IMR-90 (cell line): ENCODE results near the gene MEGF8. TPM values are rescaled to one million over a fixed set of nuclear protein-coding genes. Genes with fewer than 3 reads are reported as not detected.

Experiments
- ATAC-seq: fragments of 200-7000 bp; cut with Tn5 transposase; 2 replicates; pipeline ENCODE4 v1.9.1; 2020; ENCODE audit warnings: low read depth, mild to moderate bottlenecking, moderate library complexity
- BruUV-seq: library from RNA; stranded (reverse); fragments of 400-500 nt; replicated peaks from 2 replicates; lab custom pipeline; 2021; lab: Mats Ljungman, UMichigan
- CTCF ChIA-PET: fragments of 300-600 bp; formaldehyde crosslinking; extraction: SDS; loops from one replicate; lab custom pipeline; 2021; ENCODE audit warnings: antibody characterized with exemption; lab: Yijun Ruan, JAX
- POLR2A ChIA-PET: fragments of 300-600 bp; sonication (Branson Sonifier 250); formaldehyde crosslinking; loops from one replicate; lab custom pipeline; 2022; ENCODE audit warnings: antibody characterized with exemption; ENCODE audit not compliant: unreplicated experiment; lab: Charles Lee
- DNase-seq: peaks from one replicate; pipeline ENCODE4 v3.0.0; 2013
- H2AFZ ChIP-seq: replicated peaks from 2 replicates; pipeline ENCODE3; 2013; ENCODE audit warnings: low read length, mild to moderate bottlenecking; ENCODE audit not compliant: poor library complexity
- H2AK5ac ChIP-seq: 2 replicates; pipeline ENCODE4 v1.6.1; 2013; ENCODE audit warnings: low read depth, low read length, inconsistent platforms
- H2AK9ac ChIP-seq: replicated peaks from 2 replicates; pipeline ENCODE3; 2013; ENCODE audit warnings: mild to moderate bottlenecking, low read depth, low read length, moderate library complexity; ENCODE audit not compliant: poor library complexity
- H2BK120ac ChIP-seq: 2 replicates; pipeline ENCODE4 v1.6.1; 2013; ENCODE audit warnings: low read depth, low read length, inconsistent platforms
- H2BK15ac ChIP-seq: 3 replicates; pipeline ENCODE4 v1.6.1; 2013; ENCODE audit warnings: low read depth, low read length, inconsistent platforms
- H2BK20ac ChIP-seq: 2 replicates; pipeline ENCODE4 v1.6.1; 2013; ENCODE audit warnings: low read depth, mild to moderate bottlenecking, inconsistent platforms, low read length, moderate library complexity
- H2BK5ac ChIP-seq: 2 replicates; pipeline ENCODE4 v1.6.1; 2013; ENCODE audit warnings: mild to moderate bottlenecking, low read depth, low read length, inconsistent platforms; ENCODE audit not compliant: poor library complexity, severe bottlenecking
- H3K14ac ChIP-seq: replicated peaks from 2 replicates; pipeline ENCODE4 v1.6.1; 2013; ENCODE audit warnings: low read depth, low read length, inconsistent platforms
- H3K18ac ChIP-seq: 2 replicates; pipeline ENCODE4 v1.6.1; 2013; ENCODE audit warnings: low read depth, low read length, control low read depth
- H3K23ac ChIP-seq: 2 replicates; pipeline ENCODE4 v1.6.1; 2013; ENCODE audit warnings: low read depth, low read length, inconsistent platforms
- H3K27ac ChIP-seq: 2 replicates; pipeline ENCODE4 v1.5.1; 2013; ENCODE audit warnings: mild to moderate bottlenecking, control low read depth, low read length; ENCODE audit not compliant: insufficient read depth
- H3K27me3 ChIP-seq: 2 replicates; pipeline ENCODE4 v1.6.1; 2013; ENCODE audit warnings: low read length; ENCODE audit not compliant: control insufficient read depth, insufficient read depth
- H3K36me3 ChIP-seq: 2 replicates; pipeline ENCODE4 v1.6.1; 2013; ENCODE audit warnings: low read length, mixed read lengths; ENCODE audit not compliant: control insufficient read depth, insufficient read depth
- H3K4ac ChIP-seq: 2 replicates; pipeline ENCODE4 v1.6.1; 2013; ENCODE audit warnings: low read depth, low read length, inconsistent platforms
- H3K4me1 ChIP-seq: 2 replicates; pipeline ENCODE4 v1.6.1; 2013; ENCODE audit warnings: low read length, mixed read lengths; ENCODE audit not compliant: control insufficient read depth, insufficient read depth
- H3K4me2 ChIP-seq: 2 replicates; pipeline ENCODE4 v1.6.1; 2013; ENCODE audit warnings: low read depth, mild to moderate bottlenecking, control low read depth, low read length, moderate library complexity
- H3K4me3 ChIP-seq: 2 replicates; pipeline ENCODE4 v1.5.1; 2013; ENCODE audit warnings: low read depth, mild to moderate bottlenecking, control low read depth, low read length, moderate library complexity; ENCODE audit not compliant: insufficient read depth
- H3K56ac ChIP-seq: 2 replicates; pipeline ENCODE4 v1.6.1; 2013; ENCODE audit warnings: low read length, inconsistent platforms; ENCODE audit not compliant: insufficient read depth; ENCODE audit errors: extremely low read depth
- H3K79me1 ChIP-seq, 2 experiments: 2 replicates each; pipeline ENCODE4 v1.6.1; 2013; ENCODE audit warnings: low read length in 2 of 2, inconsistent platforms in 1 of 2, low read depth in 1 of 2
- H3K9ac ChIP-seq: 2 replicates; pipeline ENCODE4 v1.6.1; 2013; ENCODE audit warnings: low read depth, low read length, control low read depth
- H3K9me1 ChIP-seq: 2 replicates; pipeline ENCODE4 v1.6.1; 2013; ENCODE audit warnings: low read length, inconsistent platforms; ENCODE audit not compliant: insufficient read depth
- H3K9me3 ChIP-seq: 2 replicates; pipeline ENCODE4 v1.6.1; 2013; ENCODE audit warnings: low read length; ENCODE audit not compliant: control insufficient read depth, insufficient read depth
- H4K20me1 ChIP-seq: 2 replicates; pipeline ENCODE4 v1.6.1; 2013; ENCODE audit warnings: low read length, inconsistent platforms; ENCODE audit not compliant: insufficient read depth
- H4K5ac ChIP-seq: 2 replicates; pipeline ENCODE4 v1.6.1; 2013; ENCODE audit warnings: mild to moderate bottlenecking, low read depth, low read length, control low read depth
- H4K8ac ChIP-seq, 2 experiments: 2 replicates each; pipeline ENCODE4 v1.6.1; 2013; ENCODE audit warnings: low read depth in 2 of 2, low read length in 2 of 2, control low read depth in 1 of 2, inconsistent platforms in 1 of 2
- H4K91ac ChIP-seq: 2 replicates; pipeline ENCODE4 v1.6.1; 2013; ENCODE audit warnings: low read depth, low read length, inconsistent platforms; ENCODE audit not compliant: insufficient read depth
- BHLHE40 ChIP-seq: fragments of 150-350 bp; IDR thresholded peaks from 2 replicates; pipeline ENCODE4 v1.6.1; 2016; ENCODE audit warnings: mild to moderate bottlenecking, low read depth, low read length
- CHD1 ChIP-seq: IDR thresholded peaks from 2 replicates; pipeline ENCODE4 v1.6.1; 2012; ENCODE audit warnings: low read depth, low read length, improper control_type of control experiment
- CTCF ChIP-seq: conservative IDR thresholded peaks from 2 replicates; pipeline ENCODE4 v1.5.1; 2012; ENCODE audit warnings: mild to moderate bottlenecking, low read depth, low read length, improper control_type of control experiment
- FOS ChIP-seq: fragments of 150-350 bp; IDR thresholded peaks from 2 replicates; pipeline ENCODE4 v1.6.1; 2016; ENCODE audit warnings: low read depth, low read length
- MAFK ChIP-seq: IDR thresholded peaks from 2 replicates; pipeline ENCODE4 v1.6.1; 2012; ENCODE audit warnings: low read depth, low read length, improper control_type of control experiment
- NFE2L2 ChIP-seq: fragments of 150-350 bp; IDR thresholded peaks from 2 replicates; pipeline ENCODE4 v1.6.1; 2016; ENCODE audit warnings: low read depth, mild to moderate bottlenecking, low read length
- POLR2A ChIP-seq: IDR thresholded peaks from 2 replicates; pipeline ENCODE4 v1.6.1; 2012; ENCODE audit warnings: mild to moderate bottlenecking, low read depth, low read length
- RAD21 ChIP-seq: IDR thresholded peaks from 2 replicates; pipeline ENCODE4 v1.6.1; 2012; ENCODE audit warnings: low read length, improper control_type of control experiment
- RCOR1 ChIP-seq: IDR thresholded peaks from 2 replicates; pipeline ENCODE4 v1.6.1; 2012; ENCODE audit warnings: mild to moderate bottlenecking, low read length, improper control_type of control experiment; ENCODE audit not compliant: insufficient replicate concordance
- USF2 ChIP-seq: fragments of 150-350 bp; IDR thresholded peaks from 2 replicates; pipeline ENCODE4 v1.6.1; 2017; ENCODE audit warnings: mild to moderate bottlenecking, antibody characterized with exemption, low read length, low read depth
- WGBS, 2 experiments: methylation state at CpG; one replicate each; pipeline versions ENCODE4 v1.1.5 to v1.1.7; 2013; ENCODE audit warnings: missing lambda C conversion rate in 2 of 2; ENCODE audit not compliant: insufficient read length in 1 of 2; ENCODE audit errors: extremely low coverage in 2 of 2; 5-methylcytosine and 5-hydroxymethylcytosine counted together
- dilution Hi-C: fragments of 300-500 bp; cut with HindIII; formaldehyde crosslinking; loops from one replicate; pipeline ENCODE4 v1.14.3; 2018; ENCODE audit warnings: low sequenced_read_pairs; ENCODE audit not compliant: unreplicated experiment
- in situ Hi-C: fragments of 300-500 bp; cut with MboI; formaldehyde crosslinking; loops from 3 replicates; pipeline ENCODE4 v1.14.3; 2019; ENCODE audit warnings: low sequenced_read_pairs, inconsistent platforms, mixed read lengths
- intact Hi-C: fragments of 100-400 bp; cut with micrococcal nuclease; formaldehyde crosslinking; loops from 2 replicates; pipeline ENCODE4 v1.10.0; 2022
- polyA plus RNA-seq, 3 experiments: library from polyadenylated mRNA; depleted of rRNA; stranded (reverse); fragments of >200 nt; gene quantifications; 2 replicates each; pipeline ENCODE4 v1.2.3, GENCODE V29; 2012; ENCODE audit warnings: low replicate concordance in 1 of 3
- total RNA-seq: library from RNA; depleted of rRNA; stranded (reverse); fragments of >200 nt; gene quantifications from 2 replicates; pipeline ENCODE4 v1.2.3, GENCODE V29; 2012

MEGF8 gene
- total and polyA plus RNA-seq, 2 of the 4 experiments (the other 2 are of a cell fraction): 2.3 to 12.5 TPM

DNA sequence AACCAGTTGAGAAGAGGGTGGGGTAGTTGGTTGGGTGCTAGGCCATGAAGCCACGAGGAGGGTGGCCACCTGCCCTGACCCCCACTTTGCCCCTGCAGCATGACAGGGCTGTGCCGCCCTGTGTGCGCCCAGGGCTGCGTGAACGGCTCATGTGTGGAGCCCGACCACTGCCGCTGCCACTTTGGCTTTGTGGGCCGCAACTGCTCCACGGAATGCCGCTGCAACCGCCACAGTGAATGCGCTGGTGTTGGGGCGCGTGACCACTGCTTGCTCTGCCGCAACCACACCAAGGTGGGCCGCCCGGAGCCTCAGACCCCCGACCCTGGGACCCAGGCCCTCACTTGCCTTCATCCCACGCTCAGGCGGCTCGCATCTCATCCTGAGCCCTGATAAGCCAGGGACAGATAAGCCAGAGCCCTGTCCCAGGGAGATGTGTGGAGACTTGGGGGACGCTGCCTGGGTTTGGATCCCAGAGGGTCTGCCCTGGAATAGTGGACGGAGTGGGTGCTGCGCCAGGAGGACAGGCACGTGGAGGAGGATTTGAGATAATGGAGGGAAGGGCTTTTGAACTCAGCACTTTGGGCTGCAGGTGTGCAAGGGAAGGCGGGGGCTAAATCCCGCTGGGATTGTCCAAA, 44.1 kb downstream of the MEGF8 start:
- Histone ChIP-seq H3K14ac (no peak overlapping the region), H3K56ac (no peak overlapping the region), H2AK9ac (no peak overlapping the region), H3K18ac (no peak overlapping the region), H4K91ac (no peak overlapping the region), H3K23ac (no peak overlapping the region), H4K20me1 (peaks cover 3% of the 10 kb centered on the region; the same call in 1 of the 2 replicates), H2BK20ac (no peak overlapping the region), H3K9ac (no peak overlapping the region), H2BK120ac (no peak overlapping the region), H4K8ac (no peak overlapping the region), H3K79me1 (no peaks in the 10 kb centered on the region), H2AFZ (no peak overlapping the region), H3K4ac (no peak overlapping the region), H3K36me3 (peaks cover 12% of the 10 kb centered on the region; the same call in 1 of the 2 replicates), H4K5ac (no peak overlapping the region), H3K27me3 (no peaks in the 10 kb centered on the region), H3K4me3 (no peak overlapping the region), H2BK15ac (no peak overlapping the region), H2AK5ac (no peak overlapping the region), H3K9me3 (no peaks in the 10 kb centered on the region), H3K27ac (no peak overlapping the region), H3K4me2 (no peak overlapping the region), H3K9me1 (peaks cover 6% of the 10 kb centered on the region), H2BK5ac (no peak overlapping the region), H3K4me1 (peaks cover 2% of the 10 kb centered on the region; the same call in 1 of the 2 replicates)
- POLR2A ChIA-PET: no interaction called here
- in situ Hi-C loops: no loop called here
- TF ChIP-seq RCOR1: no peak
- TF ChIP-seq RAD21: no peak
- no peak for TF ChIP-seq NFE2L2
- TF ChIP-seq BHLHE40: no peak
- TF ChIP-seq CHD1: no peak
- no peak for TF ChIP-seq CTCF
- no peak for TF ChIP-seq FOS
- no peak for TF ChIP-seq MAFK
- TF ChIP-seq POLR2A: no peak
- TF ChIP-seq USF2: no peak
- no peak for ATAC-seq
- dilution Hi-C loops: no loop called here
- CTCF ChIA-PET: no interaction called here
- no peak for DNase-seq
- no TSS peak for BruUV-seq
- intact Hi-C loops: no loop called here
- 94% methylated on average over 15 of the region's 27 CpGs; no CpG with 5 or more reads in 1 of the 2 experiments for WGBS, 2 experiments
